Activated CD4-positive, alpha-beta T cell treated with anti-CD3 and anti-CD28 coated beads for 48 hours (primary cell): ENCODE results near the gene SLC25A38.

Source experiments
- DNase-seq: peaks from one replicate; pipeline ENCODE4 v3.0.0-alpha.2; 2020

Gene SLC25A38

GRCh38 chr3:39378088-39378487 lies 5.1 kb upstream of the SLC25A38 start:
- DNase-seq: peak; percentile 73

- no peak for DNase-seq
These were observed 4.0 kb upstream of the SLC25A38 start for GRCh38 chr3:39378957-39379777.

DNA sequence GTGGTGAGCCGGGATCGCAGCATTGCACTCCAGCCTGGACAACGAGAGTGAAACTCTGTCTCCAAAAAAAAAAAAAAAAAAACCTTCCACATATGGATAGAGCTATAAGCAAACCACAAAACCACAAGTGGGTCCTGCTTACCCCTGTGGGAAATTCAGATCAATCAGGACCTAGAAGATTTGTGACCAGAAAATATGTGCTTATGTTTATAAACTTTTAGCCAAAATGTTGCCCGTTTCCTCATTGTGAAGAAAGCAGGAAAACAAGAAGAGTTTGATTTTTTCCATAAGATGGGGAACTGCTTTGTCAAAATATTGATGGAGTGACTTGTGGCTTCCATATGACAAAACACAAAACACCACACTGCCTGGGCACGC lies 3.4 kb upstream of the SLC25A38 start:
- no peak for DNase-seq

DNA sequence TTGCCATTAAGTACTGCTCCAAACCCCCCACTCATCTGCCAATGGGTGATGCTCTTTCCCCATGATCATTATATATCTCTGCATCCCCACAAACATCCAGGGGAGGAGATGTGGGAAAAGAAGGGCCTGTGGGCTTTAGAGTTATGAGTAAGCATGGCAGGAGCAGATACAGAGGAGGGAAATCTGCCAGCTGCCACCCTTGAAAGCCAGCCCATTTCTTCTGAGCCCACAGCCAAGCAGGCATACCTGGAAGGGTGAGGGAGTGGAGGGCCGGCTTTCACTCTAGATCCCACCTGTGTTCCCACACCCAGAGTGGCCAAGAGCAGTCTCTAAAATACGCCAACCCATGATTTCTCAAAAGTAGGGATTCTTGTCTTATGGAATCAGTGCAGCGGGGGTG lies 1.7 kb upstream of the SLC25A38 start:
- DNase-seq: no peak

- DNase-seq: peak; percentile 98
These were observed 903 bp downstream of the SLC25A38 start for GRCh38 chr3:39383881-39384664.

- DNase-seq: no peak
These were observed 1.5 kb downstream of the SLC25A38 start for GRCh38 chr3:39384665-39385000.

GRCh38 chr3:39385456-39386090 lies 2.4 kb downstream of the SLC25A38 start:
- DNase-seq: no peak

GRCh38 chr3:39386318-39386717 lies 3.1 kb downstream of the SLC25A38 start:
- no peak for DNase-seq

GRCh38 chr3:39387411-39387975 lies 4.3 kb downstream of the SLC25A38 start:
- no peak for DNase-seq

- no peak for DNase-seq
These were observed 5.0 kb downstream of the SLC25A38 start for GRCh38 chr3:39388153-39388552.

- no peak for DNase-seq
These were observed 5.6 kb downstream of the SLC25A38 start for GRCh38 chr3:39388741-39389248.

- DNase-seq: no peak
These were observed 7.0 kb downstream of the SLC25A38 start for GRCh38 chr3:39390181-39390580.

DNA sequence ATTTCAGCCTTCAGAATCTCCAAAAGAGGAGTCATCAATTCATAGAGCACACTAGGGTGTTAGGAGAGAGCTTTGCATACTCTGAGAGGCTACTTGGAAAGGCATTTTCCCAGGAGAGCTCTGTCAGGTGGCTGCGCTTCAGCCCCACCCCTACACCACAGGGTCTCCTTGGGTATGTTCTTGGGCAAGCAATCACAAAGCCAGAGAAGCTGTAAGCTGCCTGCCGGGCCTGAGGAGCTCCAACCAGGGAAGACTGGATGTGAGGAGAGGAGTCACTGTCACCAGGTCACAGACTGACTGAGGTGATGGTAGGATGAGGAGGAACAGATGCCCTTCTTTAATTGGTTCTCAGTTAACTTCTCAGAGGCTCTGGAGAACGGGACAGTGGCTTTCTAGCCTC lies 13.5 kb downstream of the SLC25A38 start:
- DNase-seq: no peak

DNA sequence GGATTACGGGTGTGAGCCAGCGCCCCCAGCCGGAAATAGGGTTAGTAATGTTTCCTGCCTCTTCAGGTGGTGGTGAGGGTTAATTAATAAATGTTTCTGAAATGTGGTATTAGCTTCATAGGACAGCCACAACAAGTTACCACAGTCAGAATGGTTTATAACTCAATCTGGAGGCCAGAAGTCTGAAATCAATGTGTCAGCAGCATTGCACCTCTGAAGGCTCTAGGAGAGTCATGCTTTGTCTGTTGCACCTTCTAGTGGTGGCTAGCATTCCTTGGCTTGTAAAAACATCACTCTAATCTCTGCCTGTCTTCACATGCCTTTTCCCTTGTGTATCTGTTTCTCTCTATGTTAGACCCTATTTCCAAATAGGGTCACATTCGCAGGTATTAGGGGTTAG lies 15.5 kb downstream of the SLC25A38 start:
- DNase-seq: no peak

GRCh38 chr3:39401983-39402382 lies 18.8 kb downstream of the SLC25A38 start:
- peak; percentile 38 for DNase-seq

- DNase-seq: no peak
These were observed 21.9 kb downstream of the SLC25A38 start for GRCh38 chr3:39404943-39405686.

DNA sequence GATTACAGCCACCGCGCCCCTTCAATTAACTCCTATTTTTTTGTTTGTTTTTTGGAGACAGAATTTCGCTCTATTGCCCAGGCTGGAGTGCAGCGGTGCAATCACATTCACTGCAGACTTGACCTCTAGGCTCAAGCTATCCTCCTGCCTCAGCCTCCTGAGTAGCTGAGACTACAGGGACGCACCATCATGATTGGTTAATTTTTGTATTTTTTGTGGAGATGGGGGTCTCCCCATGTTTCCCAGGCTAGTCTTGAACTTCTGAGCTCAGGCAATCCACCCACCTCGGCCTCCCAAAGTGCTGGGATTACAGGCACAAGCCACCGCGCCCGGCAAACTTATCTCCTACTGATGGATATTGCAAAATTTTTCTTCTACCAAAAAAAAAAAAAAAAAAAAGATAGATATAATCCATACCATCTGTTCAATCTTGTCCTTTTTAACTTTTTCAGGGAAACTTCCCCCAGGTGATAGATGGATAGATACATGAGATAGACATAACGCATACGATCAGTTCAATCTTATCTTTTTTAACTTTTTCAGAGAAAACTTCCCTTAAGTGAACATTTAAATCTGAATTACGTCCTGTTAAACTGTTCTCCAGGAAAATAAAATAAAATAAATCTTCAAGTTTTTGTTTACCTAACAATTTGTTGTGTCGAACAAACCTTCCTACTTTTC lies 22.7 kb downstream of the SLC25A38 start:
- no peak for DNase-seq

- DNase-seq: peak; percentile 96
These were observed 23.4 kb downstream of the SLC25A38 start, which contains the start of gene RPSA for GRCh38 chr3:39406368-39407258. TSS of gene RPSA (plus strand) at chr3:39406720. CDS start at chr3:39407654, 934 bp downstream.

- no peak for DNase-seq
These were observed 24.1 kb downstream of the SLC25A38 start for GRCh38 chr3:39407259-39407629.

- DNase-seq: no peak
These were observed 24.8 kb downstream of the SLC25A38 start for GRCh38 chr3:39407773-39408492.
